ENCODE data around the gene SLC34A1. TPM values are rescaled to one million over a fixed set of nuclear protein-coding genes. Genes with fewer than 3 reads are reported as not detected.

Gene SLC34A1
- total and polyA plus RNA-seq, 2 donors (not counting 1 experiment from before 2014, with no cell fraction given) = 0.06 TPM; not detected in 1

DNA sequence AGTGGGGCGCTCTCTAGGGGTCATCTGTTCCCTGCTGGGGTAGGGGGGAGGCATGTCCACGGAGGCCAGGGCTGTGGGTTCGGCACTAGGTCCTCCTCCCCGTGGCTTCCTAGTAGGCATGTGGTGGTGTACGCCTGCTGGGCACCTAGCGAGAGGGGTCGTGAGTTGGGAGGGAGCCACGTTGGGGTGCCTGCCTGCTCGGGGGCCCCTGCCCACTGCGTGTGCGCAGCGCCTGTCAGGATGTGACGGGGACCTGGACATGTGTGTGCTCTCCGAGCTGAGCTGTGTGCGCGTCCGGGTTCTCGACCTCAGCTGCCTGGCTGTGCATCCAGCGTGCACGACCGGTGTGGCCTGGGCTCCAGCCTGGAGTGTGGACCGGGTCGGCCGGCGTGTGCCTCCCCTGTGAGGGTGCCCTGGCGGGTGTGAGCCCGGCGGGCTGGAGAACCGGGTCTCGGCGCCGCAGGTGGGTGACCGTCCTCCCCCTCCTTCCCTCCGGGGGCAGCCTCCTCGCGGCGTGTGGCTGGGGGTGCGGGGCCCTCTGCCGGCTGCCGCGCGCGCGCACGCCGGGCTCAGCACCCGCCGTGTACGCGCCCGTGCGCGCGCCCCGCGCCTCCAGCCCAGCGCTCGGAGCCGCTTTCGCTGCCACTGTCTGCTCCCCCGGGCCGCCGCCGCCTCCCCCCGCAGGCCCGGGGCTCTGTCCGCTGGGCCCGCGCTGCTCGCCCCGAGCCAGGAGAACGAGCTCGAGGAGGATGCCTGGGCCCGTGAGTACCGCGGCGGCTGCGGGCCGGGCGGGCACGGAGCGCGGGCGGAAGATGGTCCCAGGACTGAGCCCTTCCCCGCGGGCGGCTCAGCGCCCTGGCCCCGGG lies 62.2 kb downstream of the SLC34A1 start, which contains the start of gene PRR7:
Gene PRR7, plus strand, starts transcription at position 615 of the 866 bp plus-strand sequence. CDS start 8,254 bp downstream, outside the sequence.
- DNase-seq (peak; percentile 91), ATAC-seq (ENCODE audit: low read depth) (peak; percentile 64)
- WGBS (ENCODE audit: insufficient coverage) = under 1% methylated on average over 89 of the region's 89 CpGs
- intact Hi-C loops (cut with micrococcal nuclease) = loop anchor here (1.0 to 2.0 kb wide), 4 partner anchors 8 to 42 kb away; partner anchors contain the start of gene GRK6
- H3K4me1 Mint-ChIP-seq = peaks cover 48% of the 10 kb centered on the region
- H3K27me3 Mint-ChIP-seq = no peaks in the 10 kb centered on the region
- Histone ChIP-seq H3K9me3 (ENCODE audit: control extremely low read depth in 1 of 3, control insufficient read depth in 2 of 3, insufficient read depth in 1 of 3, low read length in 2 of 3) (no peaks in the 10 kb centered on the region), H3K4me2 (replicated peaks; ENCODE audit: low read depth, low read length, poor library complexity, severe bottlenecking) (peak within 1 kb of the TSS; percentile 93), H3K27me3 (replicated peaks in 1 of 4; ENCODE audit: control extremely low read depth in 1 of 4, control insufficient read depth in 3 of 4, insufficient read depth in 4 of 4, low read length in 3 of 4) (peaks cover 0 to 14% (median 0%) of the 10 kb centered on the region in 4 experiments), H3K36me3 (replicated peaks in 1 of 2; ENCODE audit: control extremely low read depth in 1 of 2, control insufficient read depth in 1 of 2, extremely low read depth in 1 of 2, insufficient read depth in 2 of 2, low read length in 1 of 2) (peaks cover 0 to 17% of the 10 kb centered on the region in 2 experiments), H3K79me2 (ENCODE audit: control insufficient read depth, insufficient read depth, low read length) (peaks cover 4% of the 10 kb centered on the region), H4K20me1 (ENCODE audit: control insufficient read depth, insufficient read depth, low read length, poor library complexity, severe bottlenecking) (peaks cover 51% of the 10 kb centered on the region), H3K9ac (ENCODE audit: low read length) (peak within 1 kb of the TSS; percentile 72), H3K4me1 (ENCODE audit: control insufficient read depth in 2 of 2, insufficient read depth in 2 of 2, low read length in 2 of 2) (peaks cover 34 to 50% of the 10 kb centered on the region in 2 donors), H3K27ac (ENCODE audit: low read length in 2 of 2) (peak within 1 kb of the TSS; percentile 68 to 77), H3K4me3 (ENCODE audit: control extremely low read depth in 1 of 5, extremely low read depth in 1 of 5, insufficient read depth in 1 of 5, low read depth in 2 of 5, low read length in 4 of 5) (peak within 1 kb of the TSS in 4 of 5 experiments; percentile 45 to 66 (median 54)), H2AFZ (ENCODE audit: insufficient read depth, low read depth, low read length, poor library complexity, severe bottlenecking) (no peak within 1 kb of the TSS)
- TF ChIP-seq EZH2 (IDR thresholded peaks at IDR 0.05; ENCODE audit: borderline replicate concordance, insufficient read depth, low read depth, low read length, poor library complexity, severe bottlenecking) (no peak), CTCF (IDR thresholded peaks at IDR 0.05) (no peak)
- H3K27ac Mint-ChIP-seq = peak within 1 kb of the TSS; percentile 92
- no peaks in the 10 kb centered on the region for H3K9me3 Mint-ChIP-seq (ENCODE audit: insufficient read depth)
- ChIA-PET POLR2A (interaction anchor here (0.6 to 10.8 kb wide), 11 partner anchors 8 to 264 kb away, joined by 3 to 103 read pairs (median 9); partner anchors contain the start of gene GRK6), CTCF (interaction anchor here (1.0 to 21.3 kb wide), 7 partner anchors 9 to 128 kb away, joined by 3 to 628 read pairs (median 10); partner anchors contain the start of genes F12, GRK6 and PFN3)
- peak within 1 kb of the TSS; percentile 82 for H3K4me3 Mint-ChIP-seq
